HEK293 (cell line): ENCODE results near the gene SALL1.

Experiments used
- CTCF ChIA-PET: fragments of 350-600 bp; formaldehyde crosslinking; extraction: SDS; loops from one replicate; lab custom pipeline; 2021; ENCODE audit warnings: antibody characterized with exemption; lab: Yijun Ruan, JAX
- POLR2A ChIA-PET: fragments of 300-600 bp; formaldehyde crosslinking; extraction: SDS; loops from one replicate; lab custom pipeline; 2020; ENCODE audit warnings: antibody characterized with exemption, inconsistent platforms; lab: Yijun Ruan, JAX
- H3K27ac ChIP-seq: fragments of 200-500 bp; sonication (Bioruptor generic); 2 replicates; pipeline ENCODE4 v1.5.1; 2014; ENCODE audit warnings: low read depth, low read length, control low read depth, inconsistent platforms; ENCODE audit errors: extremely low read depth
- H3K36me3 ChIP-seq, 2 experiments: fragments of 200-500 bp in 1 of 2; sonication (Bioruptor generic) in 1 of 2; 1 replicate in 1 of 2; 2 replicates in 1 of 2; pipeline ENCODE4 v1.5.1; 2014 to 2017; ENCODE audit warnings: inconsistent platforms in 2 of 2, low read length in 2 of 2; ENCODE audit not compliant: control insufficient read depth in 2 of 2, insufficient read depth in 1 of 2
- H3K4me1 ChIP-seq: fragments of 200-500 bp; sonication (Bioruptor generic); 2 replicates; pipeline ENCODE4 v1.5.1; 2014; ENCODE audit warnings: mild to moderate bottlenecking, low read length, inconsistent platforms; ENCODE audit not compliant: control insufficient read depth, insufficient read depth
- H3K4me3 ChIP-seq: 2 replicates; pipeline ENCODE4 v1.5.1; 2011; ENCODE audit warnings: low read depth, mild to moderate bottlenecking, control low read depth, low read length, moderate library complexity
- H3K9me3 ChIP-seq: fragments of 200-500 bp; sonication (Bioruptor generic); 2 replicates; pipeline ENCODE4 v1.5.1; 2014; ENCODE audit warnings: low read depth, low read length, inconsistent platforms; ENCODE audit not compliant: control insufficient read depth, insufficient read depth
- GLIS2 ChIP-seq: fragments of 450-650 bp; formaldehyde crosslinking; IDR thresholded peaks from 2 replicates; pipeline ENCODE4 v1.5.1; 2016; ENCODE audit warnings: missing biosample characterization, missing genetic modification characterization
- HOXA7 ChIP-seq: sonication (generic); formaldehyde crosslinking; IDR thresholded peaks from 2 replicates; pipeline ENCODE4 v1.8.1; 2022; ENCODE audit warnings: missing genetic modification reagents, borderline replicate concordance
- OSR2 ChIP-seq: fragments of 450-650 bp; formaldehyde crosslinking; IDR thresholded peaks from 2 replicates; pipeline ENCODE4 v1.5.1; 2016; ENCODE audit warnings: missing biosample characterization, missing genetic modification characterization
- SCRT2 ChIP-seq: fragments of 450-650 bp; formaldehyde crosslinking; IDR thresholded peaks from 2 replicates; pipeline ENCODE4 v1.5.1; 2016; ENCODE audit warnings: missing biosample characterization, missing genetic modification characterization
- ZBTB17 ChIP-seq: fragments of 450-650 bp; formaldehyde crosslinking; IDR thresholded peaks from 2 replicates; pipeline ENCODE4 v1.5.1; 2016; ENCODE audit warnings: missing biosample characterization, missing genetic modification characterization
- ZFP3 ChIP-seq: fragments of 450-650 bp; formaldehyde crosslinking; IDR thresholded peaks from 2 replicates; pipeline ENCODE4 v1.5.1; 2016; ENCODE audit warnings: low read depth, missing biosample characterization, missing genetic modification characterization
- ZNF132 ChIP-seq: fragments of 450-650 bp; formaldehyde crosslinking; IDR thresholded peaks from 2 replicates; pipeline ENCODE4 v1.5.1; 2017; ENCODE audit warnings: missing biosample characterization, missing genetic modification characterization, borderline replicate concordance
- ZNF146 ChIP-seq: fragments of 450-650 bp; formaldehyde crosslinking; IDR thresholded peaks from 2 replicates; pipeline ENCODE4 v1.5.1; 2016; ENCODE audit warnings: missing biosample characterization, missing genetic modification characterization
- ZNF311 ChIP-seq: fragments of 450-650 bp; formaldehyde crosslinking; IDR thresholded peaks from 2 replicates; pipeline ENCODE4 v1.5.1; 2017; ENCODE audit warnings: missing biosample characterization, missing genetic modification characterization, borderline replicate concordance
- ZNF366 ChIP-seq: fragments of 450-650 bp; formaldehyde crosslinking; conservative IDR thresholded peaks from 2 replicates; pipeline ENCODE4 v1.5.1; 2016; ENCODE audit warnings: missing biosample characterization, missing genetic modification characterization
- ZNF423 ChIP-seq: fragments of 450-650 bp; formaldehyde crosslinking; IDR thresholded peaks from 2 replicates; pipeline ENCODE4 v1.5.1; 2016; ENCODE audit warnings: missing biosample characterization, missing genetic modification characterization
- ZNF510 ChIP-seq: fragments of 450-650 bp; formaldehyde crosslinking; IDR thresholded peaks from 2 replicates; pipeline ENCODE4 v1.5.1; 2018; ENCODE audit warnings: mild to moderate bottlenecking, missing genetic modification characterization, missing biosample characterization; ENCODE audit not compliant: insufficient replicate concordance
- ZNF514 ChIP-seq: fragments of 450-650 bp; formaldehyde crosslinking; IDR thresholded peaks from 2 replicates; pipeline ENCODE4 v1.5.1; 2016; ENCODE audit warnings: missing biosample characterization, missing genetic modification characterization
- ZNF791 ChIP-seq: fragments of 450-650 bp; formaldehyde crosslinking; IDR thresholded peaks from 2 replicates; pipeline ENCODE4 v1.5.1; 2016; ENCODE audit warnings: missing biosample characterization, missing genetic modification characterization
- TF ChIP-seq, protein P1 (sequence below): fragments of 450-650 bp; formaldehyde crosslinking; IDR thresholded peaks from 2 replicates; pipeline ENCODE4 v1.5.1; 2016; ENCODE audit warnings: missing biosample characterization, missing genetic modification characterization, low read depth
- TF ChIP-seq, protein P2 (sequence below): fragments of 450-650 bp; formaldehyde crosslinking; conservative IDR thresholded peaks from 2 replicates; pipeline ENCODE4 v1.5.1; 2016; ENCODE audit warnings: low read depth, missing biosample characterization, missing genetic modification characterization
- TF ChIP-seq, protein P3 (sequence below): fragments of 450-650 bp; IDR thresholded peaks from 2 replicates; pipeline ENCODE4 v1.5.1; 2018; ENCODE audit warnings: missing biosample characterization, missing genetic modification characterization
- TF ChIP-seq, protein P4 (sequence below): IDR thresholded peaks from 2 replicates; pipeline ENCODE4 v1.6.1; 2011; ENCODE audit warnings: mild to moderate bottlenecking, low read depth, low read length, borderline replicate concordance

Gene SALL1

DNA sequence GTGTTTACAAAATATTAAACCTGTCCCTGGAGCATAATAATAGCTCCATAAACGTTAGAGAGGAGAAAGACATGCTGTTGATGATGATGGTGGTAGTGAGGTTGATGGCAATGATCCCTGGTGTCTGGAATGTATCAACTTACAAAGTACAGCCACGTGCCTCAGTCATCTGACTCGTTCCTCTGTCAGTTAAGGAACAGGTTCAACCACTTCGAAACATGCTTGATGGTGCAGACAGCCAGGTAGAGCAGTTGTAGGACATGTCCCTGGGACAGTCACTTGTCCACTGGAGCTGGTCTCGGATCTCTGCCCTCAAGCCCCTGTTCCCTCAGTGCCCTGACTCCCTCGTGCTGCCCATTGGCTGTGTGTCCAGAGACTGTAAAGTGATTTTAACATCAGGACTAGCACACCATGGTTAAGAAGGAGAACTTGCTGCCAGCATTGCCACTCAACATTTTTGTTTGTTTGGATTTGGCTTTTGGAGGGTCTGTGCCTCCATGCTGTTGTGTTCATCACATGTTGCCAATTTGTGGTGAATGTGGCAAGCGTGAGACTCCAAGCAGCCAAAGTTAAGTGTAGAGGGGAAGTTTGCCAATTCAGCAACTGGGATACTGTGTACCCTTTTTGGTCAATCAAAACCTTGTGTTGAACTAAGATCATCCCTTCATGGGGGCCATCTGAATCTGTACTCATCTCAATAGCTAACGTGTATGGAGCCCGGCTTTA is 16.3 kb upstream of the SALL1 start:
- Histone ChIP-seq H3K9me3 (no peaks in the 10 kb centered on the region), H3K4me1 (peaks cover 10% of the 10 kb centered on the region)
- POLR2A ChIA-PET = interaction anchor here (1.6 kb wide), 1 partner anchor 15 kb away, joined by 9 read pairs; no protein-coding TSS in a partner anchor
- TF ChIP-seq ZNF311 (no peak), GLIS2 (tag by site-specific recombination) (no peak), ZNF791 (tag by site-specific recombination) (no peak), ZNF514 (tag by site-specific recombination) (no peak), ZFP3 (tag by site-specific recombination) (no peak)
- TF ChIP-seq, protein P1, sequence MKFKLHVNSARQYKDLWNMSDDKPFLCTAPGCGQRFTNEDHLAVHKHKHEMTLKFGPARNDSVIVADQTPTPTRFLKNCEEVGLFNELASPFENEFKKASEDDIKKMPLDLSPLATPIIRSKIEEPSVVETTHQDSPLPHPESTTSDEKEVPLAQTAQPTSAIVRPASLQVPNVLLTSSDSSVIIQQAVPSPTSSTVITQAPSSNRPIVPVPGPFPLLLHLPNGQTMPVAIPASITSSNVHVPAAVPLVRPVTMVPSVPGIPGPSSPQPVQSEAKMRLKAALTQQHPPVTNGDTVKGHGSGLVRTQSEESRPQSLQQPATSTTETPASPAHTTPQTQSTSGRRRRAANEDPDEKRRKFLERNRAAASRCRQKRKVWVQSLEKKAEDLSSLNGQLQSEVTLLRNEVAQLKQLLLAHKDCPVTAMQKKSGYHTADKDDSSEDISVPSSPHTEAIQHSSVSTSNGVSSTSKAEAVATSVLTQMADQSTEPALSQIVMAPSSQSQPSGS (tag by site-specific recombination) = no peak
- TF ChIP-seq, all 188 proteins: peak for 0
- no peaks in the 10 kb centered on the region for H3K36me3 ChIP-seq
- H3K27ac ChIP-seq = no peak overlapping the region
- no peak overlapping the region for H3K4me3 ChIP-seq
- CTCF ChIA-PET = interaction anchor here (0.6 kb wide), 1 partner anchor 1708 kb away, joined by 3 read pairs; no protein-coding TSS in a partner anchor

DNA sequence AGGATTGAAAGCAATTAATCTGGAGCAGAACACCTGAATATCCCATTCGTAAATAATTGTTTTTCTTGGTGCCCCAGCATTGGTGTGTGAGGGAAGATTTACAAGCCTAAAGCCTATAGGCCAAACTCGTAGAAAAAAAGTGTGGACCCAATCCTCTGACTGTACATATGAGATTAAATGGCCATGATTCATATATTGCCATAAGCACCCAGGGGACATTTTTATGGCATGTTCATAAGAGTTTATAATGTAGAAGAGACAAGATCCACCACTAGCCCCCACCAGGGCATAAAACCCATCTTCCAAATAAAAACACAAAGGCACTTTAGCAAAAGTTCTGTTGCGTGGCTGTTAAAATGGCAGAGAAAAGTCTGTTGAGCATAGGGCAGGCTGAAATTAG is 15.5 kb upstream of the SALL1 start:
- no peak overlapping the region for H3K4me3 ChIP-seq
- no peak overlapping the region for H3K27ac ChIP-seq
- peaks cover 13% of the 10 kb centered on the region for H3K4me1 ChIP-seq
- no peaks in the 10 kb centered on the region for H3K36me3 ChIP-seq
- ChIA-PET POLR2A (no interaction called here), CTCF (interaction anchor here (0.6 kb wide), 1 partner anchor 1709 kb away, joined by 3 read pairs; no protein-coding TSS in a partner anchor)
- no peaks in the 10 kb centered on the region for H3K9me3 ChIP-seq
- TF ChIP-seq, protein P2, sequence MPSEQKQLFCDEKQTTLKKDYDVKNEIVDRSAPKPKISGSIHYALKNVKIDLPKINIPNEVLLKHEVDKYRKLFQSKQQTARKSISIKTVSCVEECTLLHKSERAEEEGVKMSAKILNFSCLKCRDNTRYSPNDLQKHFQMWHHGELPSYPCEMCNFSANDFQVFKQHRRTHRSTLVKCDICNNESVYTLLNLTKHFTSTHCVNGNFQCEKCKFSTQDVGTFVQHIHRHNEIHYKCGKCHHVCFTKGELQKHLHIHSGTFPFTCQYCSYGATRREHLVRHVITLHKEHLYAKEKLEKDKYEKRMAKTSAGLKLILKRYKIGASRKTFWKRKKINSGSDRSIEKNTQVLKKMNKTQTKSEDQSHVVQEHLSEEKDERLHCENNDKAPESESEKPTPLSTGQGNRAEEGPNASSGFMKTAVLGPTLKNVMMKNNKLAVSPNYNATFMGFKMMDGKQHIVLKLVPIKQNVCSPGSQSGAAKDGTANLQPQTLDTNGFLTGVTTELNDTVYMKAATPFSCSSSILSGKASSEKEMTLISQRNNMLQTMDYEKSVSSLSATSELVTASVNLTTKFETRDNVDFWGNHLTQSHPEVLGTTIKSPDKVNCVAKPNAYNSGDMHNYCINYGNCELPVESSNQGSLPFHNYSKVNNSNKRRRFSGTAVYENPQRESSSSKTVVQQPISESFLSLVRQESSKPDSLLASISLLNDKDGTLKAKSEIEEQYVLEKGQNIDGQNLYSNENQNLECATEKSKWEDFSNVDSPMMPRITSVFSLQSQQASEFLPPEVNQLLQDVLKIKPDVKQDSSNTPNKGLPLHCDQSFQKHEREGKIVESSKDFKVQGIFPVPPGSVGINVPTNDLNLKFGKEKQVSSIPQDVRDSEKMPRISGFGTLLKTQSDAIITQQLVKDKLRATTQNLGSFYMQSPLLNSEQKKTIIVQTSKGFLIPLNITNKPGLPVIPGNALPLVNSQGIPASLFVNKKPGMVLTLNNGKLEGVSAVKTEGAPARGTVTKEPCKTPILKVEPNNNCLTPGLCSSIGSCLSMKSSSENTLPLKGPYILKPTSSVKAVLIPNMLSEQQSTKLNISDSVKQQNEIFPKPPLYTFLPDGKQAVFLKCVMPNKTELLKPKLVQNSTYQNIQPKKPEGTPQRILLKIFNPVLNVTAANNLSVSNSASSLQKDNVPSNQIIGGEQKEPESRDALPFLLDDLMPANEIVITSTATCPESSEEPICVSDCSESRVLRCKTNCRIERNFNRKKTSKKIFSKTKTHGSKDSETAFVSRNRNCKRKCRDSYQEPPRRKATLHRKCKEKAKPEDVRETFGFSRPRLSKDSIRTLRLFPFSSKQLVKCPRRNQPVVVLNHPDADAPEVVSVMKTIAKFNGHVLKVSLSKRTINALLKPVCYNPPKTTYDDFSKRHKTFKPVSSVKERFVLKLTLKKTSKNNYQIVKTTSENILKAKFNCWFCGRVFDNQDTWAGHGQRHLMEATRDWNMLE (tag by site-specific recombination) = no peak
- TF ChIP-seq OSR2 (no peak), ZNF366 (tag by site-specific recombination) (no peak), ZNF510 (no peak), ZNF132 (no peak), ZNF146 (no peak), SCRT2 (no peak), HOXA7 (no peak), ZNF423 (tag by site-specific recombination) (no peak), ZBTB17 (tag by site-specific recombination) (no peak)
- TF ChIP-seq, protein P3, sequence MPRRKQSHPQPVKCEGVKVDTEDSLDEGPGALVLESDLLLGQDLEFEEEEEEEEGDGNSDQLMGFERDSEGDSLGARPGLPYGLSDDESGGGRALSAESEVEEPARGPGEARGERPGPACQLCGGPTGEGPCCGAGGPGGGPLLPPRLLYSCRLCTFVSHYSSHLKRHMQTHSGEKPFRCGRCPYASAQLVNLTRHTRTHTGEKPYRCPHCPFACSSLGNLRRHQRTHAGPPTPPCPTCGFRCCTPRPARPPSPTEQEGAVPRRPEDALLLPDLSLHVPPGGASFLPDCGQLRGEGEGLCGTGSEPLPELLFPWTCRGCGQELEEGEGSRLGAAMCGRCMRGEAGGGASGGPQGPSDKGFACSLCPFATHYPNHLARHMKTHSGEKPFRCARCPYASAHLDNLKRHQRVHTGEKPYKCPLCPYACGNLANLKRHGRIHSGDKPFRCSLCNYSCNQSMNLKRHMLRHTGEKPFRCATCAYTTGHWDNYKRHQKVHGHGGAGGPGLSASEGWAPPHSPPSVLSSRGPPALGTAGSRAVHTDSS (tag by site-specific recombination) = no peak
- TF ChIP-seq, protein P4, sequence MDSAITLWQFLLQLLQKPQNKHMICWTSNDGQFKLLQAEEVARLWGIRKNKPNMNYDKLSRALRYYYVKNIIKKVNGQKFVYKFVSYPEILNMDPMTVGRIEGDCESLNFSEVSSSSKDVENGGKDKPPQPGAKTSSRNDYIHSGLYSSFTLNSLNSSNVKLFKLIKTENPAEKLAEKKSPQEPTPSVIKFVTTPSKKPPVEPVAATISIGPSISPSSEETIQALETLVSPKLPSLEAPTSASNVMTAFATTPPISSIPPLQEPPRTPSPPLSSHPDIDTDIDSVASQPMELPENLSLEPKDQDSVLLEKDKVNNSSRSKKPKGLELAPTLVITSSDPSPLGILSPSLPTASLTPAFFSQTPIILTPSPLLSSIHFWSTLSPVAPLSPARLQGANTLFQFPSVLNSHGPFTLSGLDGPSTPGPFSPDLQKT = no peak
